ENCODE results near the gene ATP2A2. TPM values are rescaled to one million over a fixed set of nuclear protein-coding genes. Genes with fewer than 3 reads are reported as not detected.
A peak's percentile ranks its signal among the peaks of the same experiment; 100 is the strongest.

Gene ATP2A2
- total RNA-seq, 1 donor from 2014 or later, result 157 TPM

- no peak for DNase-seq (ENCODE audit: low read depth)
Measured at GRCh38 chr12:110343114-110343513, 62.1 kb downstream of the ATP2A2 start.

- DNase-seq (ENCODE audit: low read depth), result no peak
Measured at GRCh38 chr12:110343736-110344555, 62.9 kb downstream of the ATP2A2 start.

GRCh38 chr12:110344657-110345056 is 63.6 kb downstream of the ATP2A2 start:
- DNase-seq (ENCODE audit: low read depth), result no peak

GRCh38 chr12:110345176-110345661 is 64.2 kb downstream of the ATP2A2 start:
- DNase-seq (ENCODE audit: low read depth), result peak; percentile 57

- DNase-seq (ENCODE audit: low read depth), result no peak
Measured at GRCh38 chr12:110345963-110346362, 64.9 kb downstream of the ATP2A2 start.

GRCh38 chr12:110347767-110348166 is 66.7 kb downstream of the ATP2A2 start:
- no peak for DNase-seq (ENCODE audit: low read depth)

GRCh38 chr12:110348431-110349059 is 67.5 kb downstream of the ATP2A2 start:
- no peak for DNase-seq (ENCODE audit: low read depth)

GRCh38 chr12:110349096-110349495 is 68.0 kb downstream of the ATP2A2 start:
- DNase-seq (ENCODE audit: low read depth), result no peak

GRCh38 chr12:110349514-110350151 is 68.6 kb downstream of the ATP2A2 start:
- no peak for DNase-seq (ENCODE audit: low read depth)

GRCh38 chr12:110351119-110351518 is 70.1 kb downstream of the ATP2A2 start:
- no peak for DNase-seq (ENCODE audit: low read depth)

GRCh38 chr12:110352401-110352800 is 71.4 kb downstream of the ATP2A2 start:
- DNase-seq (ENCODE audit: low read depth), result no peak

GRCh38 chr12:110353211-110353965 is 72.3 kb downstream of the ATP2A2 start:
- DNase-seq (ENCODE audit: low read depth), result no peak

- DNase-seq (ENCODE audit: low read depth), result no peak
Measured at GRCh38 chr12:110354172-110354780, 73.2 kb downstream of the ATP2A2 start.

- DNase-seq (ENCODE audit: low read depth), result peak; percentile 23
Measured at GRCh38 chr12:110355073-110355472, 74.0 kb downstream of the ATP2A2 start.

GRCh38 chr12:110358384-110359097 is 77.5 kb downstream of the ATP2A2 start:
- DNase-seq (ENCODE audit: low read depth), result peak; percentile 22

GRCh38 chr12:110361216-110361615 is 80.2 kb downstream of the ATP2A2 start:
- DNase-seq (ENCODE audit: low read depth), result no peak

- no peak for DNase-seq (ENCODE audit: low read depth)
Measured at GRCh38 chr12:110365489-110366320, 84.7 kb downstream of the ATP2A2 start.

- no peak for DNase-seq (ENCODE audit: low read depth)
Measured at GRCh38 chr12:110366321-110367142, 85.5 kb downstream of the ATP2A2 start.
